ENCODE data around the gene KCNJ14.

The KCNJ14 gene

DNA sequence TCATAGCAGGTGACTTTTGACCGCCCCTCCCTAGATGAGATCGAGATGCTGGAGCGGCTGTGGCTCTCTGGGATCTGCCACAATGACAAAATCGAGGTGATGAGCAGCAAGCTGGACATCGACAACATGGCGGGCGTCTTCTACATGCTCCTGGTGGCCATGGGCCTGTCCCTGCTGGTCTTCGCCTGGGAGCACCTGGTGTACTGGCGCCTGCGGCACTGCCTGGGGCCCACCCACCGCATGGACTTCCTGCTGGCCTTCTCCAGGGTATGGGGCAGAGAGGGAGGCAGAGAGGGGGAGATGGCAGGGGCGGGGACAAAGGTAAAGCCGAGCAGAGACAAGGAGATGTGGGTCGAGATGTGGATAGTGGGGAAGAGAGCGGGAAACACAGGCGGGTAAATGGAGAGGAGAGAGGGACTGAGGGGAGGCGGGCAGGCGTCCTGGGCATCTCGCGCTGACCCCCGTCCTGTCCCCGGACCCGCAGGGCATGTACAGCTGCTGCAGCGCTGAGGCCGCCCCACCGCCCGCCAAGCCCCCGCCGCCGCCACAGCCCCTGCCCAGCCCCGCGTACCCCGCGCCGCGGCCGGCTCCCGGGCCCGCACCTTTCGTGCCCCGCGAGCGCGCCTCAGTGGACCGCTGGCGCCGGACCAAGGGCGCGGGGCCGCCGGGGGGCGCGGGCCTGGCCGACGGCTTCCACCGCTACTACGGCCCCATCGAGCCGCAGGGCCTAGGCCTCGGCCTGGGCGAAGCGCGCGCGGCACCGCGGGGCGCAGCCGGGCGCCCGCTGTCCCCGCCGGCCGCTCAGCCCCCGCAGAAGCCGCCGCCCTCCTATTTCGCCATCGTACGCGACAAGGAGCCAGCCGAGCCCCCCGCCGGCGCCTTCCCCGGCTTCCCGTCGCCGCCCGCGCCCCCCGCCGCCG is 13.0 kb upstream of the KCNJ14 start:
- TF ChIP-seq SNAI2 (CRISPR knock-in tag; IDR thresholded peaks at IDR 0.05) (no peak), ZNF8 (CRISPR knock-in tag; IDR thresholded peaks at IDR 0.05) (no peak), TCF4 (CRISPR knock-in tag; IDR thresholded peaks at IDR 0.05; ENCODE audit: borderline replicate concordance) (no peak), CSDC2 (CRISPR knock-in tag; IDR thresholded peaks at IDR 0.05) (no peak), ZC3H10 (CRISPR knock-in tag; IDR thresholded peaks at IDR 0.05) (no peak), OSR1 (CRISPR knock-in tag; IDR thresholded peaks at IDR 0.05) (no peak), ZFP3 (CRISPR knock-in tag; IDR thresholded peaks at IDR 0.05) (no peak), GLIS3 (CRISPR knock-in tag; IDR thresholded peaks at IDR 0.05) (no peak)
- TF ChIP-seq, protein P1, sequence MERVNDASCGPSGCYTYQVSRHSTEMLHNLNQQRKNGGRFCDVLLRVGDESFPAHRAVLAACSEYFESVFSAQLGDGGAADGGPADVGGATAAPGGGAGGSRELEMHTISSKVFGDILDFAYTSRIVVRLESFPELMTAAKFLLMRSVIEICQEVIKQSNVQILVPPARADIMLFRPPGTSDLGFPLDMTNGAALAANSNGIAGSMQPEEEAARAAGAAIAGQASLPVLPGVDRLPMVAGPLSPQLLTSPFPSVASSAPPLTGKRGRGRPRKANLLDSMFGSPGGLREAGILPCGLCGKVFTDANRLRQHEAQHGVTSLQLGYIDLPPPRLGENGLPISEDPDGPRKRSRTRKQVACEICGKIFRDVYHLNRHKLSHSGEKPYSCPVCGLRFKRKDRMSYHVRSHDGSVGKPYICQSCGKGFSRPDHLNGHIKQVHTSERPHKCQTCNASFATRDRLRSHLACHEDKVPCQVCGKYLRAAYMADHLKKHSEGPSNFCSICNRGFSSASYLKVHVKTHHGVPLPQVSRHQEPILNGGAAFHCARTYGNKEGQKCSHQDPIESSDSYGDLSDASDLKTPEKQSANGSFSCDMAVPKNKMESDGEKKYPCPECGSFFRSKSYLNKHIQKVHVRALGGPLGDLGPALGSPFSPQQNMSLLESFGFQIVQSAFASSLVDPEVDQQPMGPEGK (CRISPR knock-in tag; IDR thresholded peaks at IDR 0.05; ENCODE audit: borderline replicate concordance) = no peak
- TF ChIP-seq, protein P2, sequence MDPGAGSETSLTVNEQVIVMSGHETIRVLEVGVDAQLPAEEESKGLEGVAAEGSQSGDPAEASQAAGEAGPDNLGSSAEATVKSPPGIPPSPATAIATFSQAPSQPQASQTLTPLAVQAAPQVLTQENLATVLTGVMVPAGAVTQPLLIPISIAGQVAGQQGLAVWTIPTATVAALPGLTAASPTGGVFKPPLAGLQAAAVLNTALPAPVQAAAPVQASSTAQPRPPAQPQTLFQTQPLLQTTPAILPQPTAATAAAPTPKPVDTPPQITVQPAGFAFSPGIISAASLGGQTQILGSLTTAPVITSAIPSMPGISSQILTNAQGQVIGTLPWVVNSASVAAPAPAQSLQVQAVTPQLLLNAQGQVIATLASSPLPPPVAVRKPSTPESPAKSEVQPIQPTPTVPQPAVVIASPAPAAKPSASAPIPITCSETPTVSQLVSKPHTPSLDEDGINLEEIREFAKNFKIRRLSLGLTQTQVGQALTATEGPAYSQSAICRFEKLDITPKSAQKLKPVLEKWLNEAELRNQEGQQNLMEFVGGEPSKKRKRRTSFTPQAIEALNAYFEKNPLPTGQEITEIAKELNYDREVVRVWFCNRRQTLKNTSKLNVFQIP (CRISPR knock-in tag; IDR thresholded peaks at IDR 0.05; ENCODE audit: borderline replicate concordance, low read depth) = no peak
- no peak for ATAC-seq

DNA sequence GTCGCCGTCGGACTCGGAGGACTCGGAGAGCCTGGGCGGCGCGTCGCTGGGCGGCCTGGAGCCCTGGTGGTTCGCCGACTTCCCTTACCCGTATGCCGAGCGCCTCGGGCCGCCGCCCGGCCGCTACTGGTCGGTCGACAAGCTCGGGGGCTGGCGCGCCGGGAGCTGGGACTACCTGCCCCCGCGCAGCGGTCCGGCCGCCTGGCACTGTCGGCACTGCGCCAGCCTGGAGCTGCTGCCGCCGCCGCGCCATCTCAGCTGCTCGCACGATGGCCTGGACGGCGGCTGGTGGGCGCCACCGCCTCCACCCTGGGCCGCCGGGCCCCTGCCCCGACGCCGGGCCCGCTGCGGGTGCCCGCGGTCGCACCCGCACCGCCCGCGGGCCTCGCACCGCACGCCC is 12.1 kb upstream of the KCNJ14 start:
- TF ChIP-seq PPARA (CRISPR knock-in tag; IDR thresholded peaks at IDR 0.05; ENCODE audit: borderline replicate concordance) = no peak
- ATAC-seq = no peak

DNA sequence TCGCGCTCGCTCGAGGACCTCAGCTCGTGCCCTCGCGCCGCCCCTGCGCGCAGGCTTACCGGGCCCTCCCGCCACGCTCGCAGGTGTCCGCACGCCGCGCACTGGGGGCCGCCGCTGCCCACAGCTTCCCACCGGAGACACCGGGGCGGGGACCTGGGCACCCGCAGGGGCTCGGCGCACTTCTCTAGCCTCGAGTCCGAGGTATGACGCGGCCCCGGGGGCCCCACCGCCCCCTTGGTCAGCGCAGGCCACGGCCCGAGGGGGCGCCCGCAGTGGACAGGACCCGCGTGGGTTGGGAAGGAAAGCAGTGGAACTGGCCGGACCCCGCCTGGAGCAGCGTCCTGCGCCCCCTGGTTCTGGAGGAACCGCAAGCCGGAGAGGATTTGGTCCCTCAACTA is 11.6 kb upstream of the KCNJ14 start:
- ATAC-seq = no peak
- TF ChIP-seq, protein P2 (CRISPR knock-in tag; IDR thresholded peaks at IDR 0.05; ENCODE audit: borderline replicate concordance, low read depth) = no peak
- TF ChIP-seq, protein P3, sequence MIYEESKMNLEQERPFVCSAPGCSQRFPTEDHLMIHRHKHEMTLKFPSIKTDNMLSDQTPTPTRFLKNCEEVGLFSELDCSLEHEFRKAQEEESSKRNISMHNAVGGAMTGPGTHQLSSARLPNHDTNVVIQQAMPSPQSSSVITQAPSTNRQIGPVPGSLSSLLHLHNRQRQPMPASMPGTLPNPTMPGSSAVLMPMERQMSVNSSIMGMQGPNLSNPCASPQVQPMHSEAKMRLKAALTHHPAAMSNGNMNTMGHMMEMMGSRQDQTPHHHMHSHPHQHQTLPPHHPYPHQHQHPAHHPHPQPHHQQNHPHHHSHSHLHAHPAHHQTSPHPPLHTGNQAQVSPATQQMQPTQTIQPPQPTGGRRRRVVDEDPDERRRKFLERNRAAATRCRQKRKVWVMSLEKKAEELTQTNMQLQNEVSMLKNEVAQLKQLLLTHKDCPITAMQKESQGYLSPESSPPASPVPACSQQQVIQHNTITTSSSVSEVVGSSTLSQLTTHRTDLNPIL (CRISPR knock-in tag; IDR thresholded peaks at IDR 0.05; ENCODE audit: low read depth) = no peak
- TF ChIP-seq ZNF565 (CRISPR knock-in tag; conservative IDR thresholded peaks at IDR 0.05; ENCODE audit: low read depth) (no peak), ZNF70 (CRISPR knock-in tag; IDR thresholded peaks at IDR 0.05) (no peak), ISL1 (CRISPR knock-in tag; IDR thresholded peaks at IDR 0.05) (no peak)

DNA sequence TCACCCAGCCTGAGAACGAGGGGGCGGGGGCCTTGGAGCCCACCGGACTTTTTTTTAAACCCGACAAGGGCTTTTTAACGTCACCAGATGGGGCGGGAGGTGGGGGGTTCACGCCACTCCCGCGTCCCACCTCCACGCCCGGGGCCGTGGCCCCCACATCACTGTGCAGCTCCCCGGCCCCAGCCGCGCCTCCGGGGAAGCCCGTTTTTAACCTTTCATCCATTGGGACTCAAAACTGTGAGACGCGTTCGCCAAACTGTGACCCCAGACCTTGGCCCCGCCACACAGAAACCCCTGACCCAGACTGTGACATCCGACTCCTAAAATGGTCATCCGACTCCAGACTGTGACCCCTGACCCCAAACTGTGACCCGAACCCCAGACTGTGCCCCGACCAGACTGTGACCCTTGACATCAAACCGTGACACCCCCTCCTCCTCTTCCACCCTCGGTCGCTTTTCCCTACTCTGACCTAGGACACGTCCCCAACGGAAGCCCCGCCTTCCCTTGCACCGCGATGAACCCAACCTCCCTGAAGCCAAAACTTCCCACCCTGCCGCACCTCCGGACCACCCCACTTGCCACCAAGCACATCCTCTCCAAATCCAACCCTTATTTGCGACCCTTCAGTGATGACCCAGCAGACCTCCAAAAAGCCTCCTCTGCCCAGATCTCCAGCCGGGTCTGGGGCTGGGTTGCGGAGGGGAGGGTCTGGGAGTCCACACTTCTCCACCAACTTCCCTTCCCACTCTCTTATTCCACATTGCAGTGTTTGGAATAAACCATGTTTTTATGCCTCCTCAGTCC is 11.0 kb upstream of the KCNJ14 start:
- ATAC-seq = peak; percentile 5; the same call in 2 of the 3 replicates
- TF ChIP-seq ESRRG (CRISPR knock-in tag; IDR thresholded peaks at IDR 0.05) (no peak), ZC3H10 (CRISPR knock-in tag; IDR thresholded peaks at IDR 0.05) (no peak), TOX (CRISPR knock-in tag; IDR thresholded peaks at IDR 0.05; ENCODE audit: borderline replicate concordance) (no peak), ZFP30 (CRISPR knock-in tag; IDR thresholded peaks at IDR 0.05) (no peak), OSR1 (CRISPR knock-in tag; IDR thresholded peaks at IDR 0.05) (no peak), CSDC2 (CRISPR knock-in tag; IDR thresholded peaks at IDR 0.05) (no peak), SNAI2 (CRISPR knock-in tag; IDR thresholded peaks at IDR 0.05) (no peak), ZNF565 (CRISPR knock-in tag; conservative IDR thresholded peaks at IDR 0.05; ENCODE audit: low read depth) (no peak), TCF4 (CRISPR knock-in tag; IDR thresholded peaks at IDR 0.05; ENCODE audit: borderline replicate concordance) (no peak), ZNF70 (CRISPR knock-in tag; IDR thresholded peaks at IDR 0.05) (no peak), ZNF8 (CRISPR knock-in tag; IDR thresholded peaks at IDR 0.05) (no peak)
- TF ChIP-seq, protein P1 (CRISPR knock-in tag; IDR thresholded peaks at IDR 0.05; ENCODE audit: borderline replicate concordance) = no peak
- TF ChIP-seq, protein P4, sequence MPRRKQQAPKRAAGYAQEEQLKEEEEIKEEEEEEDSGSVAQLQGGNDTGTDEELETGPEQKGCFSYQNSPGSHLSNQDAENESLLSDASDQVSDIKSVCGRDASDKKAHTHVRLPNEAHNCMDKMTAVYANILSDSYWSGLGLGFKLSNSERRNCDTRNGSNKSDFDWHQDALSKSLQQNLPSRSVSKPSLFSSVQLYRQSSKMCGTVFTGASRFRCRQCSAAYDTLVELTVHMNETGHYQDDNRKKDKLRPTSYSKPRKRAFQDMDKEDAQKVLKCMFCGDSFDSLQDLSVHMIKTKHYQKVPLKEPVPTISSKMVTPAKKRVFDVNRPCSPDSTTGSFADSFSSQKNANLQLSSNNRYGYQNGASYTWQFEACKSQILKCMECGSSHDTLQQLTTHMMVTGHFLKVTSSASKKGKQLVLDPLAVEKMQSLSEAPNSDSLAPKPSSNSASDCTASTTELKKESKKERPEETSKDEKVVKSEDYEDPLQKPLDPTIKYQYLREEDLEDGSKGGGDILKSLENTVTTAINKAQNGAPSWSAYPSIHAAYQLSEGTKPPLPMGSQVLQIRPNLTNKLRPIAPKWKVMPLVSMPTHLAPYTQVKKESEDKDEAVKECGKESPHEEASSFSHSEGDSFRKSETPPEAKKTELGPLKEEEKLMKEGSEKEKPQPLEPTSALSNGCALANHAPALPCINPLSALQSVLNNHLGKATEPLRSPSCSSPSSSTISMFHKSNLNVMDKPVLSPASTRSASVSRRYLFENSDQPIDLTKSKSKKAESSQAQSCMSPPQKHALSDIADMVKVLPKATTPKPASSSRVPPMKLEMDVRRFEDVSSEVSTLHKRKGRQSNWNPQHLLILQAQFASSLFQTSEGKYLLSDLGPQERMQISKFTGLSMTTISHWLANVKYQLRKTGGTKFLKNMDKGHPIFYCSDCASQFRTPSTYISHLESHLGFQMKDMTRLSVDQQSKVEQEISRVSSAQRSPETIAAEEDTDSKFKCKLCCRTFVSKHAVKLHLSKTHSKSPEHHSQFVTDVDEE (CRISPR knock-in tag; IDR thresholded peaks at IDR 0.05) = no peak
- TF ChIP-seq, protein P2 (CRISPR knock-in tag; IDR thresholded peaks at IDR 0.05; ENCODE audit: borderline replicate concordance, low read depth) = no peak
